Spleen (tissue), 11 donors: ENCODE measurements around the gene RNF13. TPM values are rescaled to one million over a fixed set of nuclear protein-coding genes. Genes with fewer than 3 reads are reported as not detected.

Experiments
- DNase-seq: peaks from one replicate; pipeline ENCODE4 v3.0.0-alpha.2; 2020
- H3K27ac ChIP-seq, 8 donors: fragments of 200-600 bp; sonication (generic) in 7 of 8; 1 replicate in 4 of 8; 2 replicates in 4 of 8; pipeline versions ENCODE4 v1.5.0 to v1.8.0; 2016 to 2021; ENCODE audit warnings: inconsistent platforms in 4 of 8, mild to moderate bottlenecking in 4 of 8, moderate library complexity in 1 of 8
- H3K27me3 ChIP-seq, 7 donors: fragments of 200-600 bp; sonication (generic) in 6 of 7; replicated peaks in 1 of 7; 1 replicate in 4 of 7; 2 replicates in 3 of 7; pipeline versions ENCODE4 v1.5.0 to v1.8.0; 2016 to 2021; ENCODE audit warnings: inconsistent platforms in 3 of 7, mild to moderate bottlenecking in 1 of 7
- H3K36me3 ChIP-seq, 6 donors: fragments of 200-600 bp; sonication (generic) in 5 of 6; 1 replicate in 4 of 6; 2 replicates in 2 of 6; pipeline versions ENCODE4 v1.5.0 to v1.8.0; 2016 to 2021; ENCODE audit warnings: inconsistent platforms in 2 of 6
- H3K4me1 ChIP-seq, 6 donors: fragments of 200-600 bp; sonication (generic) in 5 of 6; 1 replicate in 3 of 6; 2 replicates in 3 of 6; pipeline versions ENCODE4 v1.5.0 to v1.8.0; 2016 to 2021; ENCODE audit warnings: inconsistent platforms in 3 of 6
- H3K4me3 ChIP-seq, 8 donors: fragments of 200-600 bp; sonication (generic) in 7 of 8; 1 replicate in 4 of 8; 2 replicates in 4 of 8; pipeline versions ENCODE4 v1.5.0 to v1.8.0; 2016 to 2021; ENCODE audit warnings: inconsistent platforms in 4 of 8, mild to moderate bottlenecking in 4 of 8, moderate library complexity in 2 of 8
- H3K9me3 ChIP-seq, 8 donors: fragments of 200-600 bp; sonication (generic) in 7 of 8; 1 replicate in 4 of 8; 2 replicates in 4 of 8; pipeline versions ENCODE4 v1.5.0 to v1.8.0; 2016 to 2021; ENCODE audit warnings: inconsistent platforms in 4 of 8
- CTCF ChIP-seq, 11 experiments: fragments of 200-600 bp in 7 of 11; fragments of 450-650 bp in 4 of 11; sonication (generic) in 4 of 11; IDR thresholded peaks in 8 of 11; conservative IDR thresholded peaks in 3 of 11; 1 replicate in 7 of 11; 2 replicates in 4 of 11; pipeline versions ENCODE4 v1.4.0 to v1.8.0; 2016 to 2021; ENCODE audit warnings: antibody characterized with exemption in 11 of 11, inconsistent platforms in 4 of 11, mild to moderate bottlenecking in 1 of 11
- POLR2A ChIP-seq, 3 donors: fragments of 450-650 bp; IDR thresholded peaks; one replicate each; pipeline ENCODE4 v1.5.1; 2017; ENCODE audit warnings: antibody characterized with exemption in 3 of 3, mild to moderate bottlenecking in 1 of 3
- POLR2AphosphoS5 ChIP-seq, 3 donors: sonication (generic); formaldehyde crosslinking; IDR thresholded peaks; one replicate each; pipeline ENCODE4 v1.5.1; 2017; ENCODE audit warnings: antibody characterized with exemption in 3 of 3
- WGBS, 5 donors: extraction: QIAGEN DNeasy Blood & Tissue Kit in 3 of 5; methylation state at CpG; one replicate each; pipeline versions ENCODE4 v1.1.5 to v1.1.7; 2013 to 2018; 5-methylcytosine and 5-hydroxymethylcytosine counted together
- intact Hi-C: fragments of 100-400 bp; cut with DNase I; formaldehyde crosslinking; loops from one replicate; pipeline ENCODE4 v1.15.0; 2023; ENCODE audit warnings: low total_unique reads
- polyA plus RNA-seq, 3 donors: library from polyadenylated mRNA; stranded (reverse); fragments of 200-250 nt; gene quantifications; one replicate each; pipeline ENCODE4 v1.2.1, GENCODE V29; 2013
- total RNA-seq, 7 donors: library from RNA; depleted of rRNA in 3 of 7; stranded (reverse); fragments of >200 nt in 3 of 7; fragmentation: NEBNext Ultra II Directional in 4 of 7; extraction: Animal tissue kit (Norgen Biotek cat#: 25700) in 4 of 7; gene quantifications; one replicate each; pipeline versions ENCODE4 v1.1.0 to v1.2.1, GENCODE V29; 2016 to 2021
- donor health status: healthy with polysubstance abuse.
- donor health status: DM: no; HTN: no; CAD: no; lungs with moderate emphysema.
- donor health status: DM: no; HTN: no; CAD: no.
- donor health status: Bipolar disorder and iron deficiency.
- donor health status: healthy.
- donor health status: DM: no; HTN: no; CAD: no.
- donor health status: DM: yes; HTN: yes; CAD: no.

The RNF13 gene
- total and polyA plus RNA-seq, 10 donors, result 30.7 to 137 (median 111) TPM

- TF ChIP-seq CTCF (IDR thresholded peaks at IDR 0.05 in 8 of 11, conservative IDR thresholded peaks at IDR 0.05 in 3 of 11) (peak; percentile 22 to 77 (median 70)), POLR2AphosphoS5 (IDR thresholded peaks at IDR 0.05) (no peak), POLR2A (IDR thresholded peaks at IDR 0.05) (no peak)
- no peaks in the 10 kb centered on the region for H3K36me3 ChIP-seq
- no peaks in the 10 kb centered on the region for H3K4me1 ChIP-seq
- H3K9me3 ChIP-seq, result no peaks in the 10 kb centered on the region
- no peak overlapping the region for H3K4me3 ChIP-seq
- DNase-seq, result no peak
- WGBS, 5 donors, result 60 to 67% (median 62%) methylated on average over 8 of the region's 8 CpGs
- H3K27ac ChIP-seq, result no peak overlapping the region
- H3K27me3 ChIP-seq, result no peaks in the 10 kb centered on the region
- intact Hi-C loops, result loop anchor here (5.0 kb wide), 1 partner anchor 279 kb away; no protein-coding TSS in a partner anchor
Observed at GRCh38 chr3:149771652-149772271, 41.3 kb upstream of the RNF13 start.

DNA sequence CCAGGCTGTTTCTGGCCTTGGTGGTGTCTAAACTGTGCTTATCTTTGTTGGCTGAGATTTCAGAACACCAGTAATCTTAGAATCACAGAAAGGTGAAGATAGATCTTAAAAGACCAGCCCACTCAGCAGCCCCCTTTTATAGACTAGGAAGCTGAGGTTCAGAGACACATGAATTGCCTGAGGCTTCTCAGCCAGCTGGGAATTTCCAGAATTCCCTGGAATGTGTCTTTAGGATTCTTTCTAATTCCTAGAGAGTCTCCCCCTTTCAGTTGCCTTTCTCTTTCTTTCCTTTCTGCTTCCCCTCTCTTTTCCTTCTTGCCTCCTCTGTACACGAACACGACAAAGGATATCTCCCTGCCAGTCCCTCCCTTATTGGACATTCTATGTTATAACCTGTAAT lies 40.2 kb upstream of the RNF13 start:
- TF ChIP-seq CTCF (IDR thresholded peaks at IDR 0.05 in 8 of 11, conservative IDR thresholded peaks at IDR 0.05 in 3 of 11) (no peak), POLR2AphosphoS5 (IDR thresholded peaks at IDR 0.05) (no peak), POLR2A (IDR thresholded peaks at IDR 0.05) (no peak)
- Histone ChIP-seq H3K27ac (no peak overlapping the region), H3K9me3 (no peaks in the 10 kb centered on the region), H3K36me3 (no peaks in the 10 kb centered on the region), H3K27me3 (no peaks in the 10 kb centered on the region), H3K4me3 (no peak overlapping the region), H3K4me1 (no peaks in the 10 kb centered on the region)
- intact Hi-C loops, result loop anchor here (5.0 kb wide), 1 partner anchor 281 kb away; no protein-coding TSS in a partner anchor
- WGBS, 5 donors, result 80 to 94% (median 90%) methylated on average over 2 of the region's 2 CpGs
- no peak for DNase-seq

- TF ChIP-seq POLR2AphosphoS5 (IDR thresholded peaks at IDR 0.05) (no peak), CTCF (IDR thresholded peaks at IDR 0.05 in 8 of 11, conservative IDR thresholded peaks at IDR 0.05 in 3 of 11) (no peak), POLR2A (IDR thresholded peaks at IDR 0.05) (no peak)
- Histone ChIP-seq H3K36me3 (no peaks in the 10 kb centered on the region), H3K4me1 (peaks cover 3 to 9% (median 5%) of the 10 kb centered on the region in 6 donors), H3K27ac (no peak overlapping the region), H3K4me3 (no peak overlapping the region), H3K9me3 (no peaks in the 10 kb centered on the region), H3K27me3 (no peaks in the 10 kb centered on the region)
- DNase-seq, result no peak
- intact Hi-C loops, result no loop called here
- WGBS, 5 donors, result 75 to 87% (median 77%) methylated on average over 1 of the region's 1 CpG
Observed at GRCh38 chr3:149776170-149776569, 36.8 kb upstream of the RNF13 start.

DNA sequence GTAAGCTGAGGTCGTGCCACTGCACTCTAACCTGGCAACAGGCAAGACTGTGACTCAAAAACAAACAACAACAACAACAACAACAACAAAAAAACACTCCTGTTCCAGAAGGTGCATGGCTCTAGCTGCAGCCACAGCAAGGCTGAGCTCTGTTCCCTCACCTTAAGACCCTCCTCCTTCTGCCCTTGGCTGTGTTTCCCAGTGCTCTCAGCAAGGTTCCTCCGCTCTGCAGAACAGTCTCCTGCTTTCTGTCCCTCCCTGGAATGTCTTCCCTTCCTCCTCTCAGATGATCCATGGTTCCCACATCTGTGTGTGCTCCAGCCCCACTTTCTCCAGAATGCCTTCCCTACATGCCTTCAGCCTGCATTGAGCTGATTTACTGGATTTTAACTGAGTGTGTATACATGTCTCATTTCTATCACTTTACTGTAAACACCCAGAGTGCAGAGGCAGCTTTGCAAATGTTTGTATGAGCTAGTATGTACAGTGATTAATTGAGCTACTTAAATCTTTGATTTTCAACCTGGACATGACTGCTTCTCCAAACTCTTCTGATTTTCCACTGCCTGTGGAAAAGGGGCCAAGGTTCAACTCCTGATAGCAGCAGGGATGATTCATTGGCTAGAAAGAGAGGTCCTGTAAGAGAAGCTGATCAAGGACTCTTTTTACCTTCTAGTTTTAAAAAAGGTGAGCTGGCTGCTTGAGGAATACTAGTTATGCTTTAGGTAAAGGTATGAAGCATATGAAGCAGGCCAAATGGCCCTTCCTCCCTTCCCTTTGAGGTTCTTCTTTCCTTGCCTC lies 35.4 kb upstream of the RNF13 start:
- no peak for DNase-seq
- Histone ChIP-seq H3K36me3 (no peaks in the 10 kb centered on the region), H3K27ac (no peak overlapping the region), H3K4me3 (no peak overlapping the region), H3K4me1 (peaks cover 3 to 24% (median 14%) of the 10 kb centered on the region in 6 donors), H3K9me3 (no peaks in the 10 kb centered on the region), H3K27me3 (no peaks in the 10 kb centered on the region)
- 63 to 98% (median 90%) methylated on average over 2 of the region's 2 CpGs for WGBS, 5 donors
- intact Hi-C loops, result no loop called here
- TF ChIP-seq POLR2A (IDR thresholded peaks at IDR 0.05) (no peak), CTCF (IDR thresholded peaks at IDR 0.05 in 8 of 11, conservative IDR thresholded peaks at IDR 0.05 in 3 of 11) (no peak), POLR2AphosphoS5 (IDR thresholded peaks at IDR 0.05) (no peak)
